Loucy (cell line): ENCODE data around the gene SCARF1.

Experiments used
- H2AFZ ChIP-seq: fragments of 200-600 bp; sonication (generic); 2 replicates; pipeline ENCODE4 v1.6.0; 2016; ENCODE audit warnings: antibody characterized with exemption, mild to moderate bottlenecking, low read length, moderate library complexity
- H3F3A ChIP-seq: fragments of 200-600 bp; 2 replicates; pipeline ENCODE4 v1.6.0; 2016; ENCODE audit warnings: antibody characterized with exemption, low read depth, mild to moderate bottlenecking
- H3K27me3 ChIP-seq: fragments of 200-600 bp; sonication (generic); 2 replicates; pipeline ENCODE4 v1.6.1; 2014; ENCODE audit warnings: low read length, mild to moderate bottlenecking; ENCODE audit not compliant: insufficient read depth, poor library complexity, severe bottlenecking
- H3K36me3 ChIP-seq: fragments of 200-600 bp; sonication (generic); 2 replicates; pipeline ENCODE4 v1.6.1; 2016; ENCODE audit warnings: low read length; ENCODE audit not compliant: insufficient read depth
- H3K4me1 ChIP-seq: fragments of 200-600 bp; sonication (generic); 2 replicates; pipeline ENCODE4 v1.5.1; 2014; ENCODE audit warnings: low read length, mild to moderate bottlenecking; ENCODE audit not compliant: insufficient read depth, poor library complexity, severe bottlenecking
- H3K4me2 ChIP-seq: fragments of 200-600 bp; sonication (generic); 2 replicates; pipeline ENCODE4 v1.6.0; 2014; ENCODE audit warnings: antibody characterized with exemption, low read length, low read depth, mild to moderate bottlenecking; ENCODE audit not compliant: poor library complexity, severe bottlenecking
- H3K4me3 ChIP-seq: fragments of 200-600 bp; sonication (generic); 2 replicates; pipeline ENCODE4 v1.5.1; 2014; ENCODE audit warnings: low read length, mild to moderate bottlenecking, mixed read lengths; ENCODE audit not compliant: poor library complexity, severe bottlenecking
- H3K79me2 ChIP-seq: fragments of 200-600 bp; sonication (generic); 2 replicates; pipeline ENCODE4 v1.6.1; 2014; ENCODE audit warnings: low read length; ENCODE audit not compliant: insufficient read depth
- H3K9ac ChIP-seq: fragments of 200-600 bp; sonication (generic); 2 replicates; pipeline ENCODE4 v1.6.0; 2014; ENCODE audit warnings: mild to moderate bottlenecking, low read depth, low read length, moderate library complexity; ENCODE audit not compliant: poor library complexity, severe bottlenecking
- H3K9me2 ChIP-seq: fragments of 200-600 bp; sonication (generic); replicated peaks from 2 replicates; pipeline ENCODE4 v1.6.1; 2016; ENCODE audit warnings: low read depth, low read length, mixed read lengths
- H3K9me3 ChIP-seq: fragments of 200-600 bp; sonication (generic); 2 replicates; pipeline ENCODE4 v1.6.1; 2014; ENCODE audit warnings: mild to moderate bottlenecking, antibody characterized with exemption, low read length, low read depth; ENCODE audit not compliant: insufficient read depth
- H4K20me1 ChIP-seq: fragments of 200-600 bp; sonication (generic); 2 replicates; pipeline ENCODE4 v1.6.0; 2014; ENCODE audit warnings: antibody characterized with exemption, low read length, mild to moderate bottlenecking; ENCODE audit not compliant: insufficient read depth, poor library complexity, severe bottlenecking
- CTCF ChIP-seq: fragments of 200-600 bp; sonication (generic); conservative IDR thresholded peaks from 2 replicates; pipeline ENCODE4 v1.5.1; 2014; ENCODE audit warnings: mild to moderate bottlenecking, antibody characterized with exemption, low read length
- EZH2phosphoT487 ChIP-seq: fragments of 200-600 bp; IDR thresholded peaks from 2 replicates; pipeline ENCODE4 v1.6.1; 2018; ENCODE audit warnings: antibody characterized with exemption, mild to moderate bottlenecking, moderate library complexity, borderline replicate concordance

SCARF1 gene

GRCh38 chr17:1590029-1590746, 55.3 kb downstream of the SCARF1 start:
- no peaks in the 10 kb centered on the region for H4K20me1 ChIP-seq
- H3K36me3 ChIP-seq: no peaks in the 10 kb centered on the region; the same call in 1 of the 2 replicates
- H2AFZ ChIP-seq: no peak overlapping the region
- no peaks in the 10 kb centered on the region for H3K9me3 ChIP-seq
- H3K9ac ChIP-seq: peak overlapping the region; percentile 48
- H3F3A ChIP-seq: peaks cover 18% of the 10 kb centered on the region; the same call in 1 of the 2 replicates
- H3K4me3 ChIP-seq: no peak overlapping the region
- peaks cover 16% of the 10 kb centered on the region; the same call in 1 of the 2 replicates for H3K79me2 ChIP-seq
- no peaks in the 10 kb centered on the region for H3K9me2 ChIP-seq
- no peaks in the 10 kb centered on the region for H3K27me3 ChIP-seq
- peak overlapping the region; percentile 22 for H3K4me2 ChIP-seq
- TF ChIP-seq EZH2phosphoT487 (no peak), CTCF (no peak)
- peaks cover 50% of the 10 kb centered on the region for H3K4me1 ChIP-seq

- no peaks in the 10 kb centered on the region for H3K27me3 ChIP-seq
- H3K9ac ChIP-seq: peak overlapping the region; percentile 48
- no peaks in the 10 kb centered on the region for H3K9me2 ChIP-seq
- H3K9me3 ChIP-seq: no peaks in the 10 kb centered on the region
- H3K4me2 ChIP-seq: no peak overlapping the region
- H3K79me2 ChIP-seq: peaks cover 15% of the 10 kb centered on the region; the same call in 1 of the 2 replicates
- H4K20me1 ChIP-seq: no peaks in the 10 kb centered on the region
- H2AFZ ChIP-seq: no peak overlapping the region
- H3K4me3 ChIP-seq: no peak overlapping the region
- no peaks in the 10 kb centered on the region; the same call in 1 of the 2 replicates for H3K36me3 ChIP-seq
- TF ChIP-seq EZH2phosphoT487: no peak
- TF ChIP-seq CTCF: no peak
- peaks cover 14% of the 10 kb centered on the region; the same call in 1 of the 2 replicates for H3F3A ChIP-seq
- H3K4me1 ChIP-seq: peaks cover 41% of the 10 kb centered on the region
Measured at GRCh38 chr17:1588821-1589585, 56.5 kb downstream of the SCARF1 start.

GRCh38 chr17:1584167-1584566, 61.4 kb downstream of the SCARF1 start:
- no peak overlapping the region for H2AFZ ChIP-seq
- no peak for TF ChIP-seq CTCF
- TF ChIP-seq EZH2phosphoT487: no peak
- H3K4me2 ChIP-seq: peak overlapping the region; percentile 17
- no peaks in the 10 kb centered on the region for H3K9me2 ChIP-seq
- H3K9me3 ChIP-seq: no peaks in the 10 kb centered on the region
- no peaks in the 10 kb centered on the region for H3F3A ChIP-seq
- H3K9ac ChIP-seq: peak overlapping the region; percentile 31
- no peak overlapping the region for H3K4me3 ChIP-seq
- no peaks in the 10 kb centered on the region for H3K79me2 ChIP-seq
- no peaks in the 10 kb centered on the region for H4K20me1 ChIP-seq
- no peaks in the 10 kb centered on the region for H3K27me3 ChIP-seq
- peaks cover 5% of the 10 kb centered on the region; the same call in 1 of the 2 replicates for H3K36me3 ChIP-seq
- peaks cover 6% of the 10 kb centered on the region for H3K4me1 ChIP-seq
